T-helper 9 cell (primary cell): ENCODE results near the gene UGT1A10.
"Not testable (repeated sequence)": the region's sequence is repeated elsewhere in the genome, so short reads cannot be mapped to it uniquely, and the experiment has no call there.

Experiments used
- DNase-seq: peaks from one replicate; pipeline ENCODE4 v3.0.0-alpha.2; 2020
- total RNA-seq, 2 donors: gene quantifications; one replicate each; lab custom pipeline; 2026; lab: John Stamatoyannopoulos, UW

The UGT1A10 gene
- 0 reads per million in 2 donors for total RNA-seq

- not testable (repeated sequence) for DNase-seq
Observed at GRCh38 chr2:233636306-233636705, at the start of gene UGT1A10. Gene UGT1A10, plus strand, starts transcription at chr2:233636448. Its CDS starts 75 bp downstream, at chr2:233636523.

DNA sequence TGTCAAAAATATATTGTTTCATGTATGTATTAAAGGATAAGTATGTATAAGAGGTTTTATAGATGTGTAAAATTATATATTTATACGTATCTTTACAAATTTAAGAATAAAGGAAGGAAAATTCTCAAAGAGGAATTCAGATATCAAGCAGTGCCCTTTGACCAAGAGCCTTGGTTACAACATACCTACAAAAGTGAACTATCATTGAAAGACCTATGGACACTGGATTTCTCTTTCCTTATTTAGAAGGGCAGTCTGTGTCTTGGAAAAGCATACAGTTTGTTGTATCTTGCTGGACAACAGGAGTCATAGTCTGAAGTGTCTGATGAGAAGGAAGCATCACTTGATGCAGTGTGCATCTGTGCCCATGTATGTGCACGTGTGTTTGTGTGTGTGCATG is 47.8 kb upstream of the UGT1A10 start:
- no peak for DNase-seq

- DNase-seq: not testable (repeated sequence)
Observed at GRCh38 chr2:233592706-233593105, 43.5 kb upstream of the UGT1A10 start.

- no peak for DNase-seq
Observed at GRCh38 chr2:233593201-233593600, 43.0 kb upstream of the UGT1A10 start.

DNA sequence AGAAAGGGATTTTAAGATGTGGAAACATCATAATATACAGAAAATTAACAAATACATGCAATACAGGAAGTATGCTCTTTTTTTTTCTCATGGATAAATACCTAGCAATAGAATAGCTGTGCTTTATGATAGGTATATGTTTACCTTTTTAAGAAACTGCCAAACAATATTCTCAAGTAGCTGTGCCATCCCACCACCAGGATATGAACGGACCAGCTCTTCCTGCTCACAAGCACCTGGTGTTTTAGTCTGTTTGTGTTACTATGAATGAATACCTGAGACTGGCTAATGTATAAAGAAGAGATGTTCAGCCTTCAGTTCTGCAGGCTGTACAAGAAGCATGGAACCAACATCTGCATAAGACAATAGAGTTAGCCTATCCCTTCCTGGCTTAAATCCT is 38.7 kb upstream of the UGT1A10 start:
- no peak for DNase-seq

- DNase-seq: no peak
Observed at GRCh38 chr2:233598952-233599351, 37.3 kb upstream of the UGT1A10 start.

DNA sequence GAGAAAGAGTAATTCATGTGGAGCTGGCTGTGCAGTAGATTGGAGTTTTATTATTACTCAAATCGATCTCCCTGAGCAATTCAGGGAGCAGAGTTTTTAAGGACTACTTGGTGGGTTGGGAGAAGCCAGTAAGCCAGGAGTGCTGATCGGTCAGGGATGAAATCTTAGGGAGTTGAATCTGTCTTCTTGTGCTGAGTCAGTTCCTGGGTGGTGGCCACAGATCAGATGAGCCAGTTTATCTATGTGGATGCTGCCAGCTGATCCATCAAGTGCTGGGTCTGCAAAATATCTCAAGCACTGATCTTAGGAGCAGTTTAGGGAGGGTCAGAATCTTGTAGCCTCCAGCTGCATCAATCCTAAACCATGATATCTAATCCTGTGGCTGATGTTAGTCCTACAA is 35.9 kb upstream of the UGT1A10 start:
- no peak for DNase-seq

GRCh38 chr2:233602076-233602475 is 34.2 kb upstream of the UGT1A10 start:
- DNase-seq: no peak

DNA sequence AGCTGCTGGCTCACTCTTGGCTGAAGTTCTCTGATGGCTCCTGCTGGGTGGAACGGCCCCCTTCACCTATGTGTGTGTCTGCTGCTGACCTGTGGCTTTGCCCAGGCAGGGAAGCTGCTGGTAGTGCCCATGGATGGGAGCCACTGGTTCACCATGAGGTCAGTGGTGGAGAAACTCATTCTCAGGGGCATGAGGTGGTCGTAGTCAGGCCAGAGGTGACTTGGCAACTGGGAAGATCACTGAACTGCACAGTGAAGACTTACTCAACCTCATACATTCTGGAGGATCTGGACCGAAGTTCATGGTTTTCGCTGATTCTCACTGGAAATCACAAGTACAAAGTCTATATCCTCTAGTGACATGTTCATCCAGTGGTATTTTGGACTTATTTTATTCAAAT is 32.7 kb upstream of the UGT1A10 start:
- no peak for DNase-seq

DNA sequence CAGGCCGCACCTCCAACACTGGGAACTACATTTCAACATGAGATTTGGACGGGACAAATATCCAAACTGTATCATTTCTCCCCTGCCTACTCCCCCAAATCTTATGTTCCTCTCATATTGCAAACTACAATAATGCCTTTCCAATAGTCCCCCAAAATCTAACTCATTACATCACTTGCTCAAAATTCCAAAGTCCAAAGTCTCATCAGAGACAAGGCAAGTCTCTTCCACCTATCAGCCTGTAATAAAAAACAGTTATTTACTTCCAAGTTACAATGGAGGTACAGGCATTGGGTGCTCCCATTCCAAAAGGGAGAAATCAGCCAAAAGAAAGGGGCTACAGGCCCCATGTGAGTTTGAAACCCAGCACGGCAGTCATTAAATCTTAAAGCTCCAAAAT is 31.4 kb upstream of the UGT1A10 start:
- DNase-seq: no peak

DNA sequence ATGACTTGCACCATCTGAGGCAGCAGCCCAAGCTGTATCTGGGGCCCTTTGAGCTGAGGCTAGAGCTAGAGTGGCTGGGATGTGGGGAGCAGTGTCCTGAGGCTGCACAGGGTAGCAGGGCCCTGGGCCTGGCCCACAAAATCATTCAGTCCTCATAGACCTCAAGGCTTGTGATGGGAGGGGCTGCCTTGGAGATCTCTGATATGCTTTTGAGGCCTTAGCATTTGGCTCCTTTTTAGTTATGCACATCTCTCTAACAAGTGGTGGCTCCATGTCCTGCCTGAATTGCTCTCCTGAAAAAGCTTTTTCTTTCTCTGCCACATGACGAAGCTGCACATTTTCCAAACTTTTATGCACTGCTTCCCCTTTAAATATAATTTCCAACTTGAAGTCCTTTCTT is 30.6 kb upstream of the UGT1A10 start:
- no peak for DNase-seq

DNA sequence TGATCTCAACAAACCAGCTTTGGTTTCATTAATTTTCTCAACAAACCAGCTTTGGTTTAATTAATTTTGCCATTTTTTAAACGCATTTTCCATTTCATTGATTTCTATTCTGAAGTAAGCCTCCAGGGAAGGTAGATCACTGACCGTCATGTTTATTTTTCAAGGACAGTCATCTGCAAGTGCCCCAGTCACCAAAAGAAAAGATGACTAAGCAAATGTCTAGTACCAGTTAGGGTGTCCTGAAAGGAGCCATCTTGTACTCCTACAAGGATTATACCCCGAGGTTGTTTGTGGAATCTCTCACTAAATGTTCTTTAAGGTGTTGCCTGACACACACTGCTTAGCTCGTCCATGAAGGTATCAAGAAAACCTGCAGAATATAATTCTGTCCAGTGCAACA is 25.0 kb upstream of the UGT1A10 start:
- DNase-seq: no peak

GRCh38 chr2:233617476-233617875 is 18.8 kb upstream of the UGT1A10 start, which contains the start of gene UGT1A8:
Gene UGT1A8, plus strand, starts transcription at chr2:233617633. Its CDS starts 75 bp downstream, at chr2:233617708.
- DNase-seq: not testable (repeated sequence)

DNA sequence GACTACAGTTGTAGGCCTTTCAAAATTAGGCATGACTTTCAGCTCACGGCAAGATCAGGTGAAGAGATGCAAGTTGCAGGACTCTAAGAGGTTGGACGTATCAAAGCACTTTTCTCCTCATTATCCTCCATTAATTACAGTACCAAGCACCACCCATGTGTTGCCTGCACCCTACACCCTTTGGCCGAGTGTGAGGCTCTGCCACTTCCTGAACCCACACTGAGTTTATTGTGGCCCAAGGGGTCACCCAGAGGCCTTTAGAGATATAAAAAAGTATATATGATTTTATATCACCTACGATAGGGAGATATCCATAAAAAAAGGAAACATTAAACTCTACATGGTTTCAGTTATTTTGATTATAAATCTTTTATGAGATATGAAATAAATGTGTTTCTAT is 16.0 kb upstream of the UGT1A10 start:
- no peak for DNase-seq

DNA sequence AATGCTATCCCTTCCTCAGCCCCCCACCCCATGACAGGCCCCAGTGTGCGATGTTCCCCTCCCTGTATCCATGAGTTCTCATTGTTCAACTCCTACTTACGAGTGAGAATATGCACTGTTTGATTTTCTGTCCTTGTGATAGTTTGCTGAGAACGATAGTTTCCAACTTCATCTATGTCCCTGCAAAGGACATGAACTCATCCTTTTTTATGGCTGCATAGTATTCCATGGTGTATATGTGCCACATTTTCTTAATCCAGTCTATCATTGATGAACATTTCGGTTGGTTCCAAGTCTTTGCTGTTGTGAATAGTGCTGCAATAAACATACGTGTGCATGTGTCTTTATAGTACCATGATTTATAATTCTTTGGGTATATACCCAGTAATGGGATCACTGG is 14.4 kb upstream of the UGT1A10 start:
- DNase-seq: not testable (repeated sequence)

DNA sequence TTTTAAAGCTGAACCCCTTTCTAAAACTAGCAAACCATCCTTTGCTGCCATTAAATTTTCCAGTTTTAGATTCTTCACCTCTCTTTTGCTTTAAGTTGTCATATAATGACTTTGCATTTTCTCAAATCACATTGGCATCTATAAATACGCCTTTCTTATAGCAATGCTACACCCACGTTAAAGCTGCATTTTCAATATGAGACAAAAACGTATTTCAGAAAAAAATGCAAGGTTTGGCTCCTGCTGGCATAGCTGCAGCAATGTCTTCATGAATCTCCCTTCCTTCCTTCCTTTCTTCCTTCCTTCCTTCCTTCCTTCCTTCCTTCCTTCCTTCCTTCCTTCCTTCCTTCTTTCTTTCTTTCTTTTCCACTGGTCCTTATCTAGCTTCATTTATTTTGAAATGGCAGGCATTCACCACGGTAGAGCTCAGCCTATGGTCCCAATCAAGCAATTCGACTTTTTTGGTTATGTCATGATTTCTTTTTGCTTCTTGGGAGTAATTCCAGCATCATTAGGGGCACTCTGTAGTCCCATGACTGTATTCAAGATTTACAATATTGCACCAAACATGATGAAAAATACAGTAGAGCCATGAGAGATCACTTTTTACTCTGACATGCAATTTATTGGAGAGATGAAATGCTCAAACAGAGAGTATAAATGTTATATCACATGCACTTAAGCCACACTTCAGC is 8.8 kb upstream of the UGT1A10 start:
- DNase-seq: no peak

DNA sequence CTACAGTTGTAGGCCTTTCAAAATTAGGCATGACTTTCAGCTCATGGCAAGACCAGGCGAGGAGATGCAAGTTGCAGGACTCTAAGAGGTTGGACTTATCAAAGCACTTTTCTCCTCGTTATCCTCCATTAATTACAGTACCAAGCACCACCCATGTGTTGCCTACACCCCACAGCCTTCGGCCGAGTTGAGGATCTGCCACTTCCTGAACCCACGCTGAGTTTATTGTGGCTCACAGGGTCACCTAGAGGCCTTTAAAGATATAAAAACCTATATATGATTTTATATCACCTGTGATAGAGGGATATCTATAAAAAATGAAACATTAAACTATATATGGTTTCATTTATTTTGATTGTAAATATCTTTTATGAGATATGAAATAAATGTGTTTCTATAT is 2.6 kb downstream of the UGT1A10 start:
- DNase-seq: no peak

DNA sequence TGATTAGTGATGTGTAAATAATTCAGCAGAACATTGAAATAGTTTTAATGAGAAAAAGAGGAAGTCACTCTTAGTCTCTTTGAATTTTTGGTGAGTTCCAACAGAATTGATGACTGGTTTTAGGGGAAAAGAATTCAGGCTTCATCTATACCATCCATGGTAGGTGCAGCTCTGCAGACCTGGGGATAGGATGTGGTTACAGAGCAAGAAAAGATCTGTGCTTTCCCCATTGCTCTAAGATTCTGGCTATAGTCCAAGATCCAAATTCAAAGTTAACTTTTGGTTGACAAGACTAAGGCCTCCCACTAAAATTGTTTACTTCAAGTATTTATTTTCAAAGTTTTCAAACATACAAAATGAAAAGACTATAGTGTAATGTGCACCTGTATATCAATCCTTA is 3.6 kb downstream of the UGT1A10 start:
- DNase-seq: no peak

DNA sequence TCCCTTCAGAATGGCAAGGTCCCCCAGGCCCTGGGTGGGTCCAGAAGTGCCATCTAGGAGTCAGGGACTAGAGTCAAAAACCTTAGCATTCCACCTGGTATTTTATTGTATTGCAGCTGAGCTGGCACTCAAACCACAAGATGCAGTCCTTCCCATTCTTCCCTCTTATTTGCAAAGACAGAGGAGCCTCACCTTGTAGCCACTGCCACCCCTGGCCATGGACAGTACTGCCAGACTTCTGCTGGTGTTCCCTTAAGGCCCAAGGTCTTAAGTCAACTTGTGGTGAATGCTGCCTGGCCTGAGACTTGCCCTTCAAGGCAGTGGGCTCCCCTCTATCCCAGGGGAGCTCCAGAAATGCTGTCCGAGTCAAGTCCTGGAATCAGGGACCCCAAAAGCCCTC is 6.9 kb downstream of the UGT1A10 start:
- DNase-seq: no peak

DNA sequence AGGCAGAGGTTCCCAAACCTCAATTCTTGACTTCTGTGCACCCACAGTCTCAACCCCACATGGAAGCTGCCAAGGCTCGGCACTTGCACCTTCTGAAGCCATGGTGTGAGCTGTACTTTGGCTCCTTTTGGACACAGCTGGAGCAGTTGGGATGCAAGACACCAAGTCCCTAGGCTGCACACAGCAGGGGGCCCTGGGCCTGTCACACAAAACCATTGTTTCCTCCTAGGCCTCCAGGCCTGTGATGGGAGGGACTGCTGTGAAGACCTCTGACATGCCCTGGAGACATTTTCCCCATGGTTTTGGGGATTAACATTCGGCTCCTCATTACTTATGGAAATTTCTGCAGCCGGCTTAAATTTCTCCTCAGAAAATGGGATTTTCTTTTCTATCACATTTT is 9.8 kb downstream of the UGT1A10 start:
- not testable (repeated sequence) for DNase-seq

DNA sequence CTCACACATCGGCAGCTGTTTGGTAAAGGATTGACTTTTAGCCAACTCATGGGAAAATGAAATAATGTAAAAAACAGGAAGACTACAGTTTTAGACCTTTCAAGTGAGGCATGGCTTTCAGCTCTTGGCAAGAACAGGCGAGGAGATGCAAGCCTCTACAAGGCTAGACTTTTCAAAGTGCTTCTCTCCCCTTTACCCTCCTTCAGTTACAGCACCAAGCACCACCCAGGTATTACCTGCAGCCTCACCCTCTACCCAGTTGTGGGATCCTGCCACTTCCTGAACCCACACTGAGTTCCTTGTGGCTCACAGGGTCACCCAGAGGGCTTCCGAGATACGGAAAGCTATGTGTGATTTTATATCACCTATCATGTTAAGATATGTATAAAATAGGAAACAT is 14.7 kb downstream of the UGT1A10 start:
- no peak for DNase-seq

DNA sequence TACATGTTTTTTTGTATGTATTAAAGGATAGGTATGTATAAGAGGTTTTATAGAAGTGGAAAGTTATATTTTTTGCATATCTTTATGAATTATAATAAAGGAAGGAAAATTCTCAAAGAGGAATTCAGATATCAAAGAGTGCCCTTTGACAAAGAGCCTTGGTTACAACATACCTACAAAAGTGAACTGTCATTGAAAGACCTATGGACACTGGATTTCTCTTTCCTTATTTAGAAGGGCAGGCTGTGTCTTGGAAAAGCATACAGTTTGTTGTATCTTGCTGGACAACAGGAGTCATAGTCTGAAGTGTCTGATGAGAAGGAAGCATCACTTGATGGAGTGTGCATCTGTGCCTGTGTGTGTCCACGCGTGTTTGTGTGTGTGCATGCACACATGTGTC is 15.2 kb downstream of the UGT1A10 start:
- DNase-seq: no peak

GRCh38 chr2:233654501-233654900 is 18.3 kb downstream of the UGT1A10 start:
- no peak for DNase-seq

DNA sequence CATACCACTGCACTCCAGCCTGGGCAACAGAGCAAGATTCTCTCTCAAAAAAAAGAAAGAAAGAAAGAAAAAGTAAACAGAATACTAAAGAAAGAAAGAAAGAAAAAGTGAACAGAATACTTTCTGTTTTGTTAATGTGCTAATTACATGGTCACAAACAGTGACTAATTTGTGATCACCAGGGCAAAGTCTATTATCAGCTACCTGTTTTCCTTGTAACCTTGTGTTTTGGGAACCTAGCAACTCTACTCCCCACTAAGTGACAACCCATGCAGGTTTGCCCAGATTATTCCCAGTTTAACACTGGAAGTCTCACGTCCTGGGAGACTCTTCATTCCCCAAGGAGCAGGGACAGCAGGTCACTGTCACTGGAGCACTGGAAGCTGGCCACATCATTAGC is 18.8 kb downstream of the UGT1A10 start:
- DNase-seq: no peak

GRCh38 chr2:233655943-233656342 is 19.7 kb downstream of the UGT1A10 start:
- DNase-seq: not testable (repeated sequence)
